Measurements from ENCODE around the gene CAMK2D.

DNA sequence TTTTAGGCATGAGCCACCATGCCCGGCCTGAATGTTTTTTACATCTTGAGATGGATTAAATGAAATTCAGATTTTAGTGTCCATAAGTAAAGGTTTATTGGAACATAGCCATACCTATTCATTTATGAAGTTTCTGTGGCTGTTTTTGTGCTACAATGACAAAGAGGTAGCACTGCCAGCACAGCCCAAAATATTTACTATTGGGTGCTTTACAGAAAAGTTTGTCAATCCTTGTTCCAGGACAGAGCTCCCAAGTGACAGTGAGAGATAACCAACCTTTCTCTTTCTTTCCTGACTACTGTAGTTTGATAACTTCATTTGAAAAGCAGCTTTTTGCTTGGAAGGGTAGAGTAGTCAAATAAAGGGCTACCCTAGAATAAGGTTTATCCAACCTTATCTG, 116.2 kb downstream of the CAMK2D start:
- TF ChIP-seq, protein P1, sequence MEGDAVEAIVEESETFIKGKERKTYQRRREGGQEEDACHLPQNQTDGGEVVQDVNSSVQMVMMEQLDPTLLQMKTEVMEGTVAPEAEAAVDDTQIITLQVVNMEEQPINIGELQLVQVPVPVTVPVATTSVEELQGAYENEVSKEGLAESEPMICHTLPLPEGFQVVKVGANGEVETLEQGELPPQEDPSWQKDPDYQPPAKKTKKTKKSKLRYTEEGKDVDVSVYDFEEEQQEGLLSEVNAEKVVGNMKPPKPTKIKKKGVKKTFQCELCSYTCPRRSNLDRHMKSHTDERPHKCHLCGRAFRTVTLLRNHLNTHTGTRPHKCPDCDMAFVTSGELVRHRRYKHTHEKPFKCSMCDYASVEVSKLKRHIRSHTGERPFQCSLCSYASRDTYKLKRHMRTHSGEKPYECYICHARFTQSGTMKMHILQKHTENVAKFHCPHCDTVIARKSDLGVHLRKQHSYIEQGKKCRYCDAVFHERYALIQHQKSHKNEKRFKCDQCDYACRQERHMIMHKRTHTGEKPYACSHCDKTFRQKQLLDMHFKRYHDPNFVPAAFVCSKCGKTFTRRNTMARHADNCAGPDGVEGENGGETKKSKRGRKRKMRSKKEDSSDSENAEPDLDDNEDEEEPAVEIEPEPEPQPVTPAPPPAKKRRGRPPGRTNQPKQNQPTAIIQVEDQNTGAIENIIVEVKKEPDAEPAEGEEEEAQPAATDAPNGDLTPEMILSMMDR (IDR thresholded peaks at IDR 0.05; ENCODE audit: low read depth, low read length, missing input control): no peak
- TF ChIP-seq REST (IDR thresholded peaks at IDR 0.05) (no peak), JUND (IDR thresholded peaks at IDR 0.05) (no peak), RAD21 (IDR thresholded peaks at IDR 0.05) (no peak), TAF1 (conservative IDR thresholded peaks at IDR 0.05) (no peak), RXRA (IDR thresholded peaks at IDR 0.05) (no peak), GABPA (IDR thresholded peaks at IDR 0.05 in 1 of 2, conservative IDR thresholded peaks at IDR 0.05 in 1 of 2) (no peak), HNF4G (IDR thresholded peaks at IDR 0.05) (no peak), YY1 (IDR thresholded peaks at IDR 0.05) (no peak), NR2F2 (IDR thresholded peaks at IDR 0.05) (no peak), SP1 (IDR thresholded peaks at IDR 0.05) (no peak)
- TF ChIP-seq, protein P2, sequence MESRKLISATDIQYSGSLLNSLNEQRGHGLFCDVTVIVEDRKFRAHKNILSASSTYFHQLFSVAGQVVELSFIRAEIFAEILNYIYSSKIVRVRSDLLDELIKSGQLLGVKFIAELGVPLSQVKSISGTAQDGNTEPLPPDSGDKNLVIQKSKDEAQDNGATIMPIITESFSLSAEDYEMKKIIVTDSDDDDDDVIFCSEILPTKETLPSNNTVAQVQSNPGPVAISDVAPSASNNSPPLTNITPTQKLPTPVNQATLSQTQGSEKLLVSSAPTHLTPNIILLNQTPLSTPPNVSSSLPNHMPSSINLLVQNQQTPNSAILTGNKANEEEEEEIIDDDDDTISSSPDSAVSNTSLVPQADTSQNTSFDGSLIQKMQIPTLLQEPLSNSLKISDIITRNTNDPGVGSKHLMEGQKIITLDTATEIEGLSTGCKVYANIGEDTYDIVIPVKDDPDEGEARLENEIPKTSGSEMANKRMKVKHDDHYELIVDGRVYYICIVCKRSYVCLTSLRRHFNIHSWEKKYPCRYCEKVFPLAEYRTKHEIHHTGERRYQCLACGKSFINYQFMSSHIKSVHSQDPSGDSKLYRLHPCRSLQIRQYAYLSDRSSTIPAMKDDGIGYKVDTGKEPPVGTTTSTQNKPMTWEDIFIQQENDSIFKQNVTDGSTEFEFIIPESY (IDR thresholded peaks at IDR 0.05): no peak
